Left renal cortex interstitium (tissue), 4 donors: Measurements from ENCODE around the gene SULF2. TPM values are rescaled to one million over a fixed set of nuclear protein-coding genes. Genes with fewer than 3 reads are reported as not detected.
"Not testable (repeated sequence)": the region's sequence is repeated elsewhere in the genome, so short reads cannot be mapped to it uniquely, and the experiment has no call there.

ENCODE experiments used
- DNase-seq, 4 donors: peaks; one replicate each; pipeline ENCODE4 v3.0.0-alpha.2; 2013; ENCODE audit warnings: low read depth in 4 of 4, low spot score in 2 of 4, missing footprints in 1 of 4
- polyA plus RNA-seq, 4 donors: library from polyadenylated mRNA; unstranded; fragments of 120-200 nt; gene quantifications; one replicate each; pipeline ENCODE4 v1.2.1, GENCODE V29; 2013; ENCODE audit not compliant: insufficient read length in 4 of 4

SULF2 gene
- 100 to 1,000 TPM in 1 of 4 donors, 10 to 100 TPM in 3; 67.0 to 103 (median 76.0) TPM for polyA plus RNA-seq

DNA sequence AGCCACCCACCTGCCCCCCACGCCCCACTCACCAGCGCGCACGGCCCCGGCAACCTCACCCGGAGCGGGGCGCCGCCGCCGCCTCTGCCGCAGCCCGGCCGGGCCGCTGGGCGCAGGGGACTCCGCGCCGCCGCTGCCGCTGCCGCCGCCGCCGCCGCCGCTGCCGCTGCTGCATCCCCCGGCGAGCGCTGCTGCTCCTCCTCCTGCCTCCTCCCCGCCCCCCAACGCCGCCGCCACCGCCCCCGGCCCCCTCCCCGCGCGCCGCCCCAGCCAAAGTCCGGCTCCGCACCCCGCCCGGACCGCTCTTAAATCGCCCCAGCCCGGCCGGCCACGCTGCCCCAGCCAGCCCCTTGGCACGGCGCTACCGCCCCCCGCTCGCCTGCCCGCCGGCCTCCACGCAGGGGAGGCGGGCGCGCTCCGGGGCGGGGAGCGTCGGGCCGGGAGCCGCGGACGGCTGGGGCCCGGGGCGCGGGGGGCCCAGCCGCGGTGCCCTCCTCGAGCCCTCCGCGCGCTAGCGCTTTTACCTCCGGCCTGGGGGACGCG, at the start of gene SULF2:
Gene SULF2, minus strand, starts transcription at position 171 of the 543 bp plus-strand sequence. CDS start 28,118 bp downstream, outside the sequence.
- DNase-seq: no peak

DNA sequence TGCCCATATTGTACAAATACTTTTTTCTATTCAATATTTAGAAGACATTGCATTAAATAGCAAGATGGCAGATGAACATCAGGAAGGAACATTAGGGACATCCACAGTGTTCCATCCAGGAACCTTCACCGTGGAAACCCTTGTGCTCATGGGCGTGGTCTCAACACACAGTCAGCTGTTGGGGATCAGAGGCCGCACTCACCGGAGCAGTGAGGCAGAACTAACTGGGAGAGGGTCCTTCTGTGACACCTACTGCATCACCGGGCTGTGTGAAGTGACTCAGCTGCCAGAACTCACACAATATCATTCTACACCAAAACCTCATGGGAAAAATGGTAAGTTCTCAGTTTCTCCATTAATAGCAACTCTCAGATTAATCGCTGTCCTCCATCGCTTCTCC, 46.4 kb upstream of the SULF2 start:
- DNase-seq: not testable (repeated sequence)

DNA sequence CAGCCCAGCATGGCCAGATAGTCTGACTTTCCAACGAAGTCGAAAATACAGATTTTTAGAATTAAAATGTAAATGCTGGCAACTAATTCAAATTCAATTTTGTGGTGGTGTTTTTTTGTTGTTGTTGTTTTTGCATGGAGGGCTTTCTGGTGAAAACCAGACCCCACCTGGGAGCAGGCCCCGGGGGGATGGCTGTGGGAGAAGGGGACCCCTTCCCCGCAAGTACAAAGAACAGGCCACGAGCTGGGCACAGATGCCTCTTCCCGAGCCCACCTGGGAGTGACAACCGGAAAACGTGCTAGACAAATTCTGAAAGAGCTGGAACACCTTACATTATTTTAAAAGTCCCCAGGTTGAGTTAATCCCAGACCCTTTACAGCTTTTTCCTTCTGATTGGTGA, 41.4 kb upstream of the SULF2 start:
- DNase-seq: not testable (repeated sequence)

DNA sequence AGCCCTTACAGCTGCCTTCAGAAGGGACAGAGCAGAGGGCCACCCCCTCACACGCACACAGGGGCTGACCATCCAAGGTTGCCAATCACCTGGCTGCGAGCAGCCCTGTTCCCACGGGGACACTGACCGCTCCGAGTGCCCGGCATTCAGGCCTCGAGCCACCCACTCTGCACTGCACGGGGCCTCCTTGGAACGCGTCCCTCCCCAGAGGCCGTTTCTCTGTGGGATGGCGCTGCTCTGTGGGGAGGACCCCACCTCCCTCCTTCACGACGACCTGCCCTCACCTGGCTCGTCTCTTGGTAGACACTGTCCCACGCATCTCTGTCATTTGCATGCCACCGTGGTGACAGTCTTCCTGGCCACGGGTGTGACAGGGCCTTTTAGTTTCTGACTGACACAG, 40.7 kb upstream of the SULF2 start:
- DNase-seq: not testable (repeated sequence)

DNA sequence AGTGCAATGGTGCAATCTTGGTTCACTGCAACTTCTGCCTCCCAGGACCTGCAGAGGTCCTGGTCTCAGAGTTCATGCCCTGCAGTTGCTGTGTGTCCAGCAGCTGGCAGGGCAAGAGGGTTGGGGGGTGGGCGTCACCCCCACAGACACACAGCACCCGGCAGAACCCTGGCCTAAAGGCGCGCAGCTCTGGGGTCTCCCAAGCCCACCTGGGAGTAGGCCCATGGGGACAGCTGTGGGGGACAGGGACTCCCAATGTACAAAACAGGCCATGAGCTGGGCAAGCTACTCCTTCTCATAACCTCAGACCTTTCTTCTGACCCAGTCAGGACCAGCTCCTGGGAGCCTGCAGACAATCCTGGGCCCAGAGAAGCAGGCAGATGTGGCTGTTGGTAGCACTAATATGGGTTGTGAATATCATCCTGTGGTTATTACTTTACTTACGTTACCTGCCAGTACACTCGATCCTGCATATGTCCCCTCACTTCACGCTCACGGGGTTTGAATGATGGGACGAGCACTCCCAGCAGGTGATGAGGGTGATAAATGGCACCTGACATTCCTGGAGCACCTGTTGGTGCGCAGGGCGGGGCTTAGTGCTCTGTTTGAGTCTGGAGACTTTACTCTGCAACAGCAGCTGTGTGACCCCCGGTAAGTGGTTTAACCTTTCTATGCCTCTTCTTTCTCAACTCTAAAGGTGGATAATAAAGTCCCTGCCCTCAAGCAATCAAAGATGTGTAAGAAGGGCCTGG, 39.9 kb upstream of the SULF2 start:
- DNase-seq: no peak

DNA sequence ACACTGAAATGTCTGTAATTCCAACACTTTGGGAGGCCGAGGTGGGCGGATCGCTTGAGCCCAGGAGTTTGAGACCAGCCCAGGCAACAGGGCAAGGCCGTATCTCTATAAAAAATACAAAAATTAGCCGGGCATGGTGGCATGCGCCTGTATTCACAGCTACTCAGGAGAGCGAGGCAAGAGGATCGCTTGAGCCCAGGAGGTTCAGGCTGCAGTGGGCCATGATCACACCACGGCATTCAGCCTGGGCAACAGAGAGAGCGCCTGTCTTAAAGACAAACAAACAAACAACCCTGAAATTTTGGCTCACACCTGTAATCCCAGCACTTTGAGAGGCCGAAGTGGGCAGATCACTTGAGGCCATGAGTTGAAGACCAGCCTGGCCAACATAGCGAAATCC, 38.7 kb upstream of the SULF2 start:
- DNase-seq: not testable (repeated sequence)

DNA sequence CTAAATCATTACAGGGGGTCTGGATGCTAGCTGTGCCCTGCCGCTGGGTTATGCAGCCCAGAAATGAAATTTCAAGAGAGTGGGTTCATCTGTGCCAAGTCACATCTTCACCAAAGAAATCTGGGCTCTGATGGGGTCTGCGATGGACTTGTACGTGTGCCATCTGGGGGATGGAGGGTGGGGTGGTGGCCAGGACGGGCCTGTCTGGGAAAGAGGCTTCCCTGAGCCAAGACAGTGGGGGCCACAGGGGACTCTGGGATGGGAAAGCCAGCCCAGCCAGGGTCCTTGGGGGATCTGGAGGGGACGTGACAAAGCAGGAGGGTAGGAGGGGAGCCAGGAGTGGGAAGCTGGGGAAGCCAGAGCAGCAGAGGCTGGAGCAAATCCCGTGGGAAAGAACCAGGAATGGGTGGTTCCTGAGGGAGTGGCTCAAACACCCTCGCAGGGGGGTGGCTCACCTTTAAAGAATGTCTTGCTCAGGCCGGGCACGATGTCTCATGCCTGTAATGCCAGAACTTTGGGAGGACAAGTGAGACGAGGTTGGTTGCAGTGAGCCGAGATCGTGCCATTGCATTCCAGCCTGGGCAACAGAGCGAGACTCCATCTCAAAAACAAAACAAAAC, 36.3 kb upstream of the SULF2 start:
- DNase-seq: no peak

DNA sequence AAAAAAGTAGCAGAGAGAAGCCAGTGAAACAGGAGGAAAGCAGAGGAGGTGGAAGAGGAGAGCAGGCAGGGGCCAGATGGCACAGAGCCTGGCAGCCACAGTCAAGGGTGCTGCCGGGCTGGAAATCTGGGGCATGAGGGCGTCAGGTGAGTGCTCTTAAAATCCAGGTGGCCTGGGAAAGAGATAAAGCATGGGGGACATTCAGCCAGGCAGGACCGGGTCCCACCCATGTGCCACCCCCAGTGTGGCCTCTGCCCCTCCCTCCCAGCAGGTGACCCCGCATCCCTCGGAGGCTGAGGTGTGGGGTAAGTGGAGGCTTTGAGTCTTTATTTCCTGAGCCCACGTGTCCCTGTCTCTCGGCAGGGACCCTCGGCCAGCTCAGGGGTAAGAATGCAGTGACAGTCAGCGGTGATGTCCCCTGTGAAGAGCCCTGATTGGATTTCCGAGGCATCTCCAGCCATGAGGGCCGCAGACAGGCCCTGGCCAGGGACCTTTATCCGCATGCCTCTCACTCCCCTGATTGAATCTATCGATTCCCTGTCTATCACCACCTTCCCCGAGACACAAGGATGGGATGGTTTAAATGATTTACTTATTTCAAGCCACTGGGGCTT, 33.8 kb upstream of the SULF2 start:
- no peak for DNase-seq

DNA sequence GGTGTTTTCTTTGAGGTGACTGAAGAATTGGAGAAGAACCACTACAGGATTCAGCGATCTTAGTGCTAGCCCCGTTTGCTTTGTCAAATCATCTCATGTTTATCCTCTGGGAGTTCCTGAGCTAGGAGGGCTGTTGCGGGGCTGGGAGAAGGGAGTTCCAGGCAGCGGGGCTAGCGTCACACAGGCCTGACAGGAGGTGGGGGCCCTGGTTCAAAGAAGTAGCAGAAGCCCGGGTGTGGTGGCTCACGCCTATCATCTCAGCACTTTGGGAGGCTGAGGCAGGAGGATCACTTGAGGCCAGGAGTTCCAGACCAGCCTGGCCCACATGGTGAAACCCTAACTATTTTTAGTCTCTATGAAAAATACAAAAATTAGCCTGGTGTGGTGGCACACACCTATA, 33.2 kb upstream of the SULF2 start:
- no peak for DNase-seq

DNA sequence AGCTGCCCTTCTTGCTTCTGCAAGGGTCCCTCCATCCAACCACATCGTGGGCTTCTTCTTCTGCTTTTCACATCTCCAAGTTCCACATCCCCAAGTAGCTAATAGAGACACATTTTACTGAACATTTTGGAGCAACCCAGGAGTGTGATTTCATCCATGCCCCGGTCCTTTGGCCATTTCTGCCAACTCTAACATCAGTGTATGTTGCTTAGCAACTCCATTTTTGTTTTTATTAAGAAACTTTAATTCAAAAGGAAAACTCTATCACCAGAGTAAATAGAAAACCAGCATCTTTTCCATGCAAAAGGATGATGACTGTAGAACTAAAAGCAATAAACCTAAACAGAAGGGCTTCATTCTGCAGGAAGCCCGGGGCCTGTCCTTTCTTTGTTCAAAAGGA, 32.7 kb upstream of the SULF2 start:
- DNase-seq: no peak

DNA sequence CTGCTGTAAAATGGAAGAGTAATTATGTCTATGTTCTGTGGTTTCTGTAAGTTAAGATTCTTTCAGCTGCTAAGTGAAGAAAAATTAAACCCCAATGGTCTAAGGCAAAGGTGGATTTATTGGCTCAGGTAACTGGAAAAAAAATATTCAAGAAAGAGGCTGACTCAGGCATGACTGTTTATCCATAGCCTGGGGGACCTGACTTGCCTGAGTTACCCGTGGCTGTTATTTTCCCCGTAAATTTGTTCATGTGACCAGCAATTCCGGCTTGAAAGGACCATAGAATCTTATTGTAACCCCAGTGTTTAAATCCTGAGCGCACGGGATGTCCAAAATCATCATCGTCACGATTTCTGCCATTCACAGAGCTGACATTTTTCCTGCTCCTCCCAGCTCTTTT, 32.3 kb upstream of the SULF2 start:
- no peak for DNase-seq

DNA sequence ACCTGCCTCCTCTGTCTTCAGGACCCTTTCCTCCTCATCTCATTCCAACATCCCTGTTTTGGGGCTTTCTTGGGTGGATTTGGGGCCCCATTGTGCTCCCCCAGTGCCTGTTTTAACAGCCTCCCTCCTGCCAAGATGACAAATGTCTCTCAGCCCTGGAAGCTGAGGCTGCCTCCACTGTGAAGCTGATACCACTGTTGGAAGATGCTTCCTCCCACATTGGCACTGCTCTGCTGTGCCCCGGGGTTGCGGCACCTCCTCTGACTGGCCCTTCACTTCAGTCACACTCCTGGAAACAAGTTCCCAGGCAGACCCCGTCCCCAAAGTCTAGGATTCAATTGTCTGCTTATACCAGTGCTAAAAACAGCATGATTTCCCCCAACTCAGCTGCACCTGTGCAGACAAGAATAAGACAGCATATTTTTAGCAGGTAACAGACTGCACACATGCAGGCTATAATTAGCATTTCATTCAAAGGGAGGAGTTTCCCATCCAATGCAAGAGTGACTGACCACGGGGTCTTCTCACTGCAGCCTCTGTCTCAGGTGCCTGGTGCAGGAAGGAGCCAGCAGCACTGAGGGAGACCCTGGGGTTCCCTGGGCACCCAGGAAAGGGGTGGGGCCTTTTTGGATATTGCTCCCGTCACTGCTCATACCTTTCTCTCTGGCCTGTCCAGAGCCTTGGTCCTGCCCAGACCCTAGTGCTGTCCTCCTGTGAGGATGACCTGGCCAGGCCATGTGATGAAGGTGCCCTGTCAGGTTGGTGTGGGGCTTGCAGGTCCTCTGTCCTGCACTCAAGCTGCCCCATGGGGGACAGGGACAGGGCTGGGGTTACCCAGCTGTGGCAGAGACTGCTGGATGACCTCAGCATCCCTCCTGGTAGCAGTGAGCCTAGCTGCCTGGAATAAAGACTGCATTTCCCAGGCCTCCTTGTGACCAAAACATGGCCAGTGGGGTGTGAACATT, 31.5 kb upstream of the SULF2 start:
- DNase-seq: no peak

DNA sequence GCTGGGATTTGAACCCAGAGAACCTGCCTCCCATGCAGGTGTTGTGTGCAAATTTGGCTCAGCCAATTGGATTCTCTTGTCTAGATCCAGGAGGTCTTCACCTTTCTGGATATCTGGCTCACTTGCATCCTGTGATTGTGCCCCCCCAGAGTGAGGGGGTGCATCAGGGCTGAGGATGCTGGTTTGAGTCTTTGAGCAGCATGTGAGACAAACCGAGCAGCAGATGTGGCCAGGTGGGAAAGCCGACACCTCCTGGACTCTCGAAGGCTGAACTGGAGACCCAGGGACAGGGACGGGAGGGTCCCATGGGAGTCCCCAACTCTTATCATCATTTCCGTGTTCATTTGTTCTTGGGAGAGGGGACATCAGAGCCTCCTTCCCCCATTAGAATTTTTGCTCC, 30.6 kb upstream of the SULF2 start:
- no peak for DNase-seq

DNA sequence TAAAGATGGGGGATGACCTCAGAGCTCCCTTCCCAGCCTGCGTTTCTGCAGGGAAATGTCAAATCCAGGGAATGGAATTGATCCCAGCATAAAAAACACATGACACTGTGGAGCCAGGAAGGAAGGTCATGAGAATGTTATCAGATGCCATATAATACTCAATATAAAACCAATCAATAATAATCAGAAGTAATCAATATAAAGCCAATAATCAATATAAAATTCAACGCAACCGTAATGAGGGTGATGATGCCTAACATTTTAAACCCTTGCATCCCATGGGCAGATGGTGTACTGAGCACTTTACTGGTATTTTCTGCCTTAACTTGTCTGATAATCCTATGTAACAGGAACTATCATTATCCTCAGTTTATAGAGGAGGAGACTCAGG, 30.1 kb upstream of the SULF2 start:
- DNase-seq: no peak

DNA sequence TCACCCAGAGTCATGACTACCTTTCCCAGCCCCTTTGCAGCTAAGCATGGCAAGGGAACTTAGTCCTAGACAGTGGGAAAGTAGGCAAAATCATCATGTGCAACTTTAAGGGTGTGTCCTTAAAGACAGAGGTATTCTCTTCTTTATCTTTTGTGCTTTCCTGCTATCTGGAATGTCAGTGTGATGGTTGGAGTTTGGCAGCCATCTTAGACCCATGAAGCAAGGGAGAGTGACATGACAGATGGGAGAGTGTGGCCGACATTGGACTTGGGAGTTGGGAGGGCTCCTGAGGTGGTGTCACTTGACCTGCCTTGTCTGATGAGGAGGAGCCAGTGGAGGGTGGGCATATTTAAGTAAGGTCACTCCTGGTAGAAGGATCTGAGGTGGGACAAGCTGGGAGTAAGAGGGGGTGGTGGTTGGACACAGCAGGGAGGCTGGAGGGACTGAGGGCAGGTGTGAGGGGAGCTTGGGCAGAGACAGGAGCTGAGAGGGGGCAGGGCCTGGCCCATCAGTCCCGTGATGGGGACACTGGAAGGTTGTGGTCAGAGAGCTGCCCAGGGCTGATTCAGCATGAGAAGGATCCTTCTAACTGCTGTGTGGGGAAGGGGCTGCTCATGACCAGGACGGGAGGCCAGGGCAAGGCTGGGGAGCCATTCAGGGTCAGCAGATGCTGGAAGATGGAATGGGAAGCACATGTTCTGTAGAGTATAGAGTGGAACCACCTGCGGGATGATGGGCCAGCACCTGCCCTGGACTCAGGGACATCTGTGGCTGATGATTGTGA, 29.5 kb upstream of the SULF2 start:
- DNase-seq: no peak

DNA sequence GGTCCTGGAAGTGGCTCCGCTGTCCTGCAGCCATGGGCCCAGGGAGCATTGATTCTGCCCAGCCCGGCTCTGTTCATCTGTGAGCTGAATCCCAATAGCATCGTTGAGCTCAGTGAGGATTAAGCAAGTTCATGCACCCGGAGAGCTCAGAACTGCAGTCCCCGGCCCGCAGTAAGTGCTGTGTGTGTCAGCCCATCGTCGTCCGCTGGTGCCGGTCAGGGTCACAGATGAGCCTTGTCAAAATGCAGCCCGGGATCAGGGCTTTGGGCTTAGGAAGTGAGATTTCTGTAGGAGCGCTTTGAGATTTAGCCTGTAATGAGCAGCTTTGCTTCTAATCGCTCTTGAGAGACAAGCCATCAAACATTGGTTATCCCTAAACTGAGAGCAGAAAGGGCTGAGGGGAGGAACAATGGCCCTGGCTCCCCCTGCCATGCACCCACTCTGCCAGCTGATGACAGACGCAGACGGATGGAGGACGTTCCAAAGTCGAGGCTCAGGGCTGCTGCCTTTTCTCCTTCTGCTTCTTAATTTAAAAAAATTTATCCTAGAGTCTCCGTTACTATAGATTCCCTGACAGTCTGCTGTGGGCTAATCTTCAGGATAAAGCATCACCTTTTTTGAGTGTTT, 25.6 kb upstream of the SULF2 start:
- no peak for DNase-seq

DNA sequence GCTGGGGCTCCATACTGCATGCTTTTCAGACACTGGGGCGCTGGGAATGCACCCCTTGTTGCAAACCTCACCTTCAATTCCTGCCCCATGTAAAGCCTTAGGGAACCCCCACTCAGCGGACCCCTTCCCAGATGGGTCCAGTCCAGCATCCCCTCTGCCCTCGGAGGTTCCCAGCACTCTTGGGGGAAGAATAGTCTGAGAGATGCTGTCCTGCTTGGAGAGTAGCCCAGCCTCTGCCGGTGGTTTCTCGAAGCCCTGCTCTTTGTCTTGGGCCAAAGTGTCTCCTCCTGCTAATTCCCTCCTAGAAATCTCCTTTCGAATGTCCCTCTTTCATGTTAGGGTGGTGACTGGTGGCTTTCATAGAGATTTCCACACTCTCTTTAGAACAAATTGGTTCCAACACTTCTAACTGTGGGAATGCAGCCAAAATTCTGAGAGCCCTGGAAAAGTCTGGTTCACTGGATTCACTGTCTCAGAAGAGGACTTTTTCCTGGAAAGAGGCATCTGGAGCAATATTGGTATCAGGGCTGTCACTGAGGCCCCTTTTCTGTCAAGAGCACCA, 24.9 kb upstream of the SULF2 start:
- DNase-seq: no peak

DNA sequence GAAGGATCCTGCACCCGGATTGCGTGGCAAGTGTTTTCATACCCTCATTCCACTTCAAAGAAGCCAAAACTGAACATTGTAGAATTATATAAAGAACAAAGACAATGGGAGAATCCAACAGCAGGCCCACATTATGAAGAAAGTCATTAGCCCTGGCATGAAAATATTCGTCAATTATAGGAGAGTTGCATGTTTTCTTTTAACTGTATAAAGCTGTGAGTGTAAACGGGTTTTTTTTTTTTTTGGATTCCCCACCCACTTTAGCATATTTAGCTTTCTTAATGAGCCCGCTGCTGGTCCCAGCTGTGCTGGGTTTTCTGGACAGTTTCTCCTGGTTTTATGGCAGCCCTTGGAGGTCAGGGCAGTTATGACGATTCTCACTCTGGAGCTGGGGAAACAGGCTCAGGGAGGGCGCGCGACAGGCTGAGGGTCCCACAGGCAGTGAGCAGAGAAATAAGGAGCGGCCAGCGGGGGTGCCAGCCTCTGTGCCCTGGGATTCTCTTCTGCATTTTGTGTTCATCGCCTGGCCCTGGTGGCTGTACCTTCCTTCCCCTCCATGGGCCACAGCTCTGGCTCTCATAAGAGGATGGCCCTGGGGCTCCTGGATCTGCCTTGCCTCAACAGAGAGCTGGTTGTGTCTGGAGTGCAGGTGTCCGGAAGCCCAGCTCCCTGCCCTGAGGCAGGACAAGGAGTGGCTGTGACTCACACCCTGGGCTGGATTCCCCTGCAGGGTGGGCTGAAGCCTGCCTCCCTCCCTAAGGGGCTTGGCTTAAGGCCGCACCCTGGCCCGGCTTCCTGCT, 24.1 kb upstream of the SULF2 start:
- no peak for DNase-seq
